ENCODE results near the gene IQGAP1.
"Not testable (repeated sequence)": the region's sequence is repeated elsewhere in the genome, so short reads cannot be mapped to it uniquely, and the experiment has no call there.

IQGAP1 gene

DNA sequence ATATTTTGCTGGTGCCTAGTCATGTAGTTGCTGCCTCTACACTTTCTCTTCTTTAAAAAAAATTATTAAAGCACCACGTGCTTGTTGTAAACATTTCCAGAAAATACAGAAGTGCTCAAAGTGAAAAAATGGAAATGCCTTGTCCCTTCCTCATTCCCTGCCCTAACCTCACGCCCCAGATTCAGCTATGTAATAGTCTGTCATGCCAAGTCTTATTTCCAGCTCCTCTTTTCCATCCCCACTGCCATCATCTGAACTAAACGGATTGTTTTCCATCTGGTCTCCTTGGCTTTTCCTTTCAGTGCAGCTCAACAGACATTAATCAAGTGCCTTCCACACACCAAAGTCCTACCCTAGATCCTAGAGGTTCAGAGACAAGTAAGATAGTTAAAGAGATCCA lies 20.5 kb upstream of the IQGAP1 start:
- DNase-seq: no peak

DNA sequence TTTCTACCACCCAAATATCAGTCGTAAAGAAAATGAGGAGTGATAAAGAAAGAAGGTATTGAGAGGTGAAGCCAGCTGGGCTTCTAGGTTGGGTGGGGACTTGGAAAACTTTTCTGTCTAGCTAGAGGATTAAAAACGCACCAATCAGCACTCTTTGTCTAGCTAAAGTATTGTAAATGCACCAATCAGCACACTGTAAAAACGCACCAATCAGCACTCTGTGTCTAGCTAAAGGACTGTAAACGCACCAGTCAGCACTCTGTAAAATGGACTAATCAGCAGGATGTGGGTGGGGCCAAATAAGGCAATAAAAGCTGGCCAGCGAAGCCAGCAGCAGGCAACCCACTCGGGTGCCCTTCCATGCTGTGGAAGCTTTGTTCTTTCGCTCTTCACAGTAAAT lies 13.0 kb upstream of the IQGAP1 start:
- DNase-seq: no peak

DNA sequence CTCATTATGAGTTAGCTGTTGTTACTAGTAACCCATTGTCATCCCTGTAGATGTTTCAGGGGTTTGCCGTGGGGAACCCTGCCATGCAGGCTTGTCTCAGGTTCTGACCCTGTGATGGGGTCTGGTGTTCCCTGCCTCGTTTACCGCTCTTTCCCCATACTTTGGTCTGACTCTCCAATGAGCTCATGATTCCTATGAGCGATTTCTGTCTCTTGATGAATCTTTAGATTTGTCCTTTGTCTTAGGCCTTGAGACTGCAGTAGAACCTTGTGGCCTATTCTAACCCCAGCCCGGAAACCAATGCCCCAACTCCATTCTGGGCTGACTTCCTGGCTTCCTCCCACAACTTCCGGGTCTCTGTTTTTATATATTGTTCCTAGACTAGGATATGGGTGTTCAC lies 11.3 kb upstream of the IQGAP1 start:
- DNase-seq: no peak

DNA sequence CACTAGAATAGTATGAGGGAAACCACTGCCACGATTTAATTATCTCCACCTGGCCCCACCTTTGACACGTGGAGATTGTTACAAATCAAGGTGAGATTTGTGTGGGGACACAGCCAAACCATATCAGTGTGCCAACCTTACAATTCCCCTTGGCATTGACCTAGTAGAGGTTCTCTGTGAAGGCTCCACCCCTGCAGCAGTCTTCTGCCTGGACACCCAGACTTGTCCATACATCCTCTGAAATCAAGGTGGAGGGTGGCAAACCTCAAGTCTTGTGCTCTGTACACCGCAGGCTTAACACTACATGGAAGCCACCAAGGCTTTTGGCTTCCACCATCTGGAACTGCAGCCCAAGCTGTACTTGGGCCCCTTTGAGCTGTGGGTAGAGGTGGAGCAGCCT lies 8.8 kb upstream of the IQGAP1 start:
- DNase-seq: no peak

DNA sequence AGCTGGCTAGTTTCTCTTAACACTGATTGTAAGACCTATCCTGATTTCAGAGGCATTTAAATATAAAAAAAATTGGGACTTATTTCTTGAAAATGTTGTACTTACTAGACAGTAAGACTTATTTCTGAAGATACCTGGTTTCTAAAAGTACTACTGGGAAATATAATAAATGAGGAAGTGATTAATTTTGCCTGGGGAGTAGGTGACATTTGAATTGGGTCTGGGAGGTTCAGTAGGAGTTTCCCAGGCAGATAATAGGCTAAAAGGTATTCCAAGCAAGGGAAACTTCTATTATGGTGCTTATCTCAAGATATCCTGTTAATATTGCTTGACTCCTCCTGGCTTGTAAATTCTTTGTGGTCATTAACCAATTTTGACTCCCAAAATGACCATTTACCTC lies 6.5 kb upstream of the IQGAP1 start:
- DNase-seq: no peak

DNA sequence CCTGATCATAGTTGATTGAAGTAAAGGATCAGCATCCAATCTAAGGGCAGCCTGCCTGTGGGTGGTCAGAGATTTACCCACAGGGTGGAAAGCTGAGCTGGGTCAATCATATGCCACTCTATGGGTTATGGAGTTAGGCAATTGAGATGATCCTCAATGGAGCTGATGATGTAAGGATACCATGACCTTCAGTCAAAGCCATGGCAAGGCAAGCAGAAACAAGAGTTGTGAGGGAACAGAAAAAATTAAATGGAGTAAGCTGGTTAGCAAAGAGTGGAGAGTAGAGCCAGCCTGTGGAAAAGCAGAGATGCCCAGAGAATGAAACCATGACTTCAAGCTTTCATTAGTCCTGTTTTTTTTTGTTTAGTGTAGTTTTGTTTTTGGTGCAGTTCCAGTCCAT lies 5.7 kb upstream of the IQGAP1 start:
- DNase-seq: no peak

DNA sequence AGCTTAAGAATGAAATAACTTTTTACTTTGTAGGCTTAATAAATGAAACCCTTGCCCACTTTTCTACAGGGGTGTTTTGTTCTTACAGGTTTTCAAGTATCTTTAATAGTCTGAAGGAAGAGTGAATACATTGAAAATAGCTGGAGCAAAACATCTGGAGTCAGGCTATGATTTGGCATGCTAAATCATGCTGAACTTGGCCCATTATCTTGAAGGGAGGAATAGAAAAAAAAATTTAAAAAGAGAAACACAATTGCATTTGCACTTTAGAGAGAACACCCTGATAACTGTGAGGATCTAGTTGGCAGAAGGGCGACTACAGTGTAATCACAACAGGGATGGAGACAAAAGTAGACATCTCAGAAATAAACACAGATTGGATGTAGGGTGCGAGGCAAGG lies 1.8 kb upstream of the IQGAP1 start:
- no peak for DNase-seq

DNA sequence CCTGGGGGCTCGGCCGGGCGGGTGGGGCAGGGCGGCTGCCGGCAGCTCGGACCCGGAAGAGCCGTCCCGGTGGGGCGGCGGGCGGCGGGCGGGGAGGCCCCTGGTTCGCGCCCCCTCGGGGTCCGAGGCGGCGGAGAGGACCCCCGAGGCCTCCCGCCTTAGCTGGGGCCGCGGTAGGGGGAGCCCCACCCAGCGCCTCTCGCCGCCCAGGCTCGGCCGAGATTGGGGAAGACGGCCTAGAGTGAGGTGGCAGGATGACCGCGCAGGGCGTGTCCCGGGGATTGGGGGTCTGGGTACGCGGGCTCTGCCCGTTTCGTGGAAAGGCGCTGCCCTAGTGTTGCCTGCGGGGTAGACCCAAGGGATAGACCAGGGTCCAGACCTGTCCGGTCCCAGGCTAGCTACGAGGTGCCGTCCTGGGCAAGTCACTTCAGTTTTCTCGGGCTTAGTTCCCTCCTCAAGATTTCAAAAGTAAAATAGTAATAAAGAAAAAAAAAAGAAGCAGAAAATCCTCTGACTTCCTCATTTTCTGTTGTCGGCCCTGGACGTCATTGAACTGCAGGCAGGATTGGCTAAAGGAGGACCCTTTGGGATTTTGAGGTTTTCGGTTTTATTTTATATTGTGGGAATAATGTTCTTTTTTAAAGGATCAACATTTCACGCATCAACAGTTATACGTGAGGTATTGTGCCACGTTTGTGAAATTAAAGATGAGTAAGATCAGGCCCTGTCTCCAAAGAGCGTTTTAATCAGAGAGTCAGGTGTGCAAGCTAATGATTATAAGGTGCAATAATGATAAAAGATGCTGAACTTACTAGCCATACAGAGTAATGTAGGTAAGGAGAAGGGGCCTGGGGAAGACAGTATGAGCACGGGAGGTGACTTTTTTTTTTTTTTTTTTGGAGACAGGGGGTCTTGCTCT lies 679 bp downstream of the IQGAP1 start:
- DNase-seq: peak; percentile 51

DNA sequence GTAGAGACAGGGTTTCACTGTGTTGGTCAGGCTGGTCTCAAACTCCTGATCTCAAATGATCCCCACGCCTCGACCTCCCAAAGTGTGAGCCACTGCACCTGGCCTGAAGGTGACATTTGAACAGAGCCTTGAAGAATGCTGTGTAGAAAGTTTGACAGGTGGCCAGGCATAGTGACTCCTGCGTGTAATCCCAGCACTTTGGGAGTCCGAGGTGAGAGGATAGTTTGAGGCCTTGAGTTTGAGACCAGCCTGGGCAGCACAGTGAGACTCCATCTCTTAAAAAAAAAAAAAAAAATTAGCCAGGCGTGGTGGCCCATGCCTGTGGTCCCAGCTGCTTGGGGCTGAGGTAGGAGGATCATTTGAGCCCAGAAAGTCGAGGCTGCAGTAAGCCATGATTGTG lies 1.5 kb downstream of the IQGAP1 start:
- DNase-seq: no peak

DNA sequence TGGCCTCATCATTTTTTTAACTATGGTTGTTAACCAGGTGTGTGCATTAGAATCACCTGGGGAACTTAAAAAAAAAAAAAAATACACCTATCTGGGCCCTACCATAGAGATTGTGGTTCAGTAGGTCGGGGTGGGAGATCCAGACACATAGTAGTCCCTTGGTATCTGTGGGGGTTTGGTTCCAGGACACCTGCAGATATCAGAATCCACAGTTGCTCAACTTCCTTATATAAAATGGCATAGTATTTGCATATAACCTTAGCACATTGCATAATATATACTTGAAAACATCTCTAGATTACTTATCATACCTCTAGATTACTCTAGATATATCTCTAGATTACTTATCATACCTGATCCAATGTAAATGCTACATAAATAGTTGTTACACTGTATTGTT lies 5.0 kb downstream of the IQGAP1 start:
- DNase-seq: no peak

DNA sequence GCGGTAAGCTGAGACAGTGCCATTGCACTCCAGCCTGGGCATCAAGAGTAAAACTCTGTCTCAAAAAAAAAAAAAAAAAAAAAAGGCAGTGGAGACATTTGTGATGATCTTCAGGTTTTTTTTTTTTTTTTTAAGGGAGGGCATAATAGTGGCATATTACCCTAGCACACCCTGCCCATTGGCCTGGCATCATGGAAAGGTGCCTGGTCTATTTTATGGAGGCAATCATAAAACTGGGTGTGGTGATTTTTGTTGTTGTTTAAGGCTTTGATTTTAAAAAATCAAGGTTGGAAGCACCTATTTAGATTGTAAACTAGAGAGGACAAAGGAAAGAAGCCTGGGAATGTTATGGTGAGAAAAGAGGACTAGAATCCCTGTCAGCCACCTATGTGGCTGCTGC lies 6.0 kb downstream of the IQGAP1 start:
- no peak for DNase-seq

DNA sequence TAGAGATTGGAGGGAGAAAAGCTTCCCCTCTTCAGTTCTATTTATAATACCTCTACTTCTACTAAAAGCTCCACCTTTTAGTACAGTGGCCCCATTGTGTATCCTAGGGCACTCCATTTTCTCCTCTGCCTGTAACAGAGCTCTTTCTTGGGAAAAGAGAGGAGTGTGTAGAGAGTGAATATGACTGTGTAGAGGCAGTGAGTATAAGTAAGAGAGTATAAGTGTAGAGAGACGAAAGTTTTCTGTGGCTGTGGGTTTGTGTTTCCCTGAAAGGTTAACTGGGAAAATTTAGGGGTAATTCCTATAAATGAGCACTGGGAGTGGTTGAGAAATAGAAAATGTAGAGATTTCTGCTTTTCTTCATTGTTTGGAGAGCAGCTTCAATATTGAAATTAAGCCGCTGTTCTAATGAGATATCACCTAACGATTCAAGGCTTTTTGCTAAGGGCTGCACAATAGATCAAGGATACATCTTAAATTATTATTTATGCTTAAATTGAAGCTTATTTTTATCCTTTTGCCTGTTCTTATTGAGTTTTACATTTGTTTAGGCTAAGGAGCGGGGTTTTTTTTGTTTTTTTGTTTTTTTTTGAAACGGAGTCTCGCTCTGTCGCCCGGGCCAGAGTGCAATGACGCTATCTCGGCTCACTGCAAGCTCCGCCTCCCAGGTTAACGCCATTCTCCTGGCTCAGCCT lies 6.9 kb downstream of the IQGAP1 start:
- DNase-seq: no peak

DNA sequence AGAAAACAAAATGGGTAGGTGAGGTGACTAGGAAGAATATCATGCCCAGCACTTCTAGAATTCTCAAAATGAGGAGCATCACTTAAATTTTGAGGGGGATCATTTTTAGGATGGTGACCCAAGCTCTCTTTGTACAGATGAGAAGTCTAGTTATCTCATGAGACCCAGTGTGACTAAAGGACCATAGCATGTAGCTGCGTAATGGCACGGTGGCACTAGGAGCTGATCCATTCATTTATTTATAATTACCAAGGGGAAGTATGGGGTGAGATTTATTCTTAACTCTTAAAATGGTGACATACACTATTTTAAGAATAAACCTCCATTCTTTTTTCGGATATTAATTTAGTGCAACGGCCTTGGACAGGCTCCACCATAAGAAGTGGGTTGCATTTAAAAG lies 8.3 kb downstream of the IQGAP1 start:
- DNase-seq: no peak

DNA sequence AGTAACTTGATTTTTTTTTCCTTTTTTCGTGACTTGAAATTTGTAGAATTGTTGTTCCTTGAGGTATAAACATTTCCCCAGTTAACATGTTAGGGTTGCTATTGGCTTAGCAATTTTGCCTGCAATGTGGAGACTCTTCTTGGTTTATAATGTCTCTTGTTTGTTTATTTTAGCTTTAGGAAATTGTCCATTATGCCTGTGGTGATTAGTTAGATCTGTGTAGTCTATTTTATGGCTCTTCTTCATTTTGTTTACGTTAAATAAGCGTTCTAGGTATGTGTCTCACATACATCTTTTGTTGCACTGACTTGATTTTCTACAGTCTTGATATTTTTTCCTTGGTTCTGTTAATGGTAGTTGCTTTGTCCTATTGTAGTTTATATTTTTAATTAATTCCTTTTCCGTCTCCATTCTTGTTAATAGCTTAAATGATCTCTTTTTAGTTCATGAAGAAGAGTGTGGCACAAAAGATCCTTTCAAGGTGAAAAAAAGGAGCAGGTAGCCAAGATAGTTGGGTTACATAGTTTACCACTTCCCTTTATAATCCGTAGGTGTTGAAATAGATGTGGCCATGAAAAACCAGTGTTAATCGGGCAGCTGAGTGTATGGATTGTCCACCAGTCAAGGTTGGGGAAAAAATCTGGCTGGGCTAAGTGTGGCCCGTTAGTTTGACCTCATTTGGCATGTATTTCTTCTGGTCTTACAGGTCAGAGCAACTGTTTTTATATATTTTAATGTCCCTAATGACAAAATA lies 12.1 kb downstream of the IQGAP1 start:
- peak; percentile 53 for DNase-seq

DNA sequence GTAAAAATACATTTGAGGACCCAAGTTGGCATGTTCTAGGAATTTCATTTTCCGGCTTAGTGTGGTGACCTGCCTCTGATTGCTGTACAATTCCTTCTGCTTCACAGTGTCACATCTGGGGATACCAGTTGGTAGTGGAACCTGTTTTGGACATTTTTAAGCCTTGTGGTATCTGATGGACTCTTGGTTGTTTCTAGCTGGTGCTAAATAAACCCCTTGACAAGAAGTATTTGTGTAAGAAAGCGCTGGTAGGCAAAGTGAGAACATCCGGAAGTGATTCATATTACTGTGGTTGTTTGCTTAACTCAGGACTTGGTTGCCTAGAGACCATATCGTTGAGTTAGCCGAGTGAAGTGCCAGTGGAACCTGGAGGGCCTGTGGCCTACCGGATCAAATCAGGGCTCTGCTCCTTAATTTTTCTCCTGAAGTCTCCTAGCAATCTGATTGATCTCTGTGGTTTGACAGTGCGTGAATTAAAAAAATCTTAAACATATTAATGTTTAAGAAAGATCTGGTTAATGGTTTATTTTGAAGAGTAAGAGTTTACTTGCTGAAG lies 12.8 kb downstream of the IQGAP1 start:
- DNase-seq: peak; percentile 96

DNA sequence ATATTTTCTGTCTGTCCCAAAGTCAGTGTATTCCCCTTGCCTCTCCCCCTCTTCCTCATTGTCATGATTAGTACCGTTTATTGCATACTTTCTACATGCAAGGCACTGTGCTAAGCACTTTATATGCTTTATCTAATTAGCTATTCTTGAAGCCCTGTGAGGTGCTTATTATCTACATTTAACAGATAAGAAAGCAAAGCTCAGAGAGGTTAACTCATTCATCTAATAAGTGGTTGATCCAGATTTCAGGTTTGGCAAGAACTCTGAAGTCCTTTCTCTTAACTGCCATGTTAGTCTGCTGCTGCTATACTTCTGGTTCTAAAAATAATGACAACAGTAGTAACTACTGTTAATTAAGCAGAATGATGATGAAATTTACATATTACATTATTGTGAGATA lies 13.5 kb downstream of the IQGAP1 start:
- no peak for DNase-seq

DNA sequence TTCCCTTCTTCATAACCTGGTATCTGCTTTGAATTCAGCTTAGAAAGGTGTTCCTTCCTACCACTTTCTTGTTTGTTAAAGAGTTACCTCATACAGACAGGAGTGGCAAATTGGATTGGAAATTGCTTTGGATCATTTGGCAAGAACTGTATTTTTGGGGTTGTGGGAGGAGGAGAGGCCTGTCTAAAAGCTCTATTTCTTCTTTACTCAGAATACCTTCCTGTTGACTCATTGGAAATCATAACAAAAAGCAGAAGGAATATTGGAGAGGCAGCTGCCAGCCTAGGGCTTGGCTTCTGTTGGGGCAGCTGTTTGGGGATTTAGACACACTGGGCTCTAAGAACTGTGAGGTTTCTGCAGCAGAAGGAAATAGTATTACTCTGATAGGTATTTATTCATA lies 14.2 kb downstream of the IQGAP1 start:
- peak; percentile 94 for DNase-seq

DNA sequence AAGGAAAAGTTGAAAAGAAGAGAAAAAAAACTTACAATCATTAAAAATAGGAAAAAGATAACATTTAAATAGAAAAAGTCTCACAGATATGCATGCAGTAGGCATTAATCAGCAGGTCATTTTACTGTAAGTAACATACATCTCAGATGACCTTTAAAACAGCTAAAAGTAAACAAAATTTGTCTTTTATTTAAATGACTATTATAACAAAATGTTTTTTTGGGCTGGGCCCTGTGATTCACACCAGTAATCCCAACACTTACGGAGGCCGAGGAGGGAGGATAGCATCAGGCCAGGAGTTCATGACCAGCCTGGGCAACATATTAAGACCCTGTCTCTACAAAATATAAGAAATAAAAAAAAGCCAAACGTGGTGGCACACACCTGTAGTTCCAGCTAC lies 14.7 kb downstream of the IQGAP1 start:
- DNase-seq: no peak

DNA sequence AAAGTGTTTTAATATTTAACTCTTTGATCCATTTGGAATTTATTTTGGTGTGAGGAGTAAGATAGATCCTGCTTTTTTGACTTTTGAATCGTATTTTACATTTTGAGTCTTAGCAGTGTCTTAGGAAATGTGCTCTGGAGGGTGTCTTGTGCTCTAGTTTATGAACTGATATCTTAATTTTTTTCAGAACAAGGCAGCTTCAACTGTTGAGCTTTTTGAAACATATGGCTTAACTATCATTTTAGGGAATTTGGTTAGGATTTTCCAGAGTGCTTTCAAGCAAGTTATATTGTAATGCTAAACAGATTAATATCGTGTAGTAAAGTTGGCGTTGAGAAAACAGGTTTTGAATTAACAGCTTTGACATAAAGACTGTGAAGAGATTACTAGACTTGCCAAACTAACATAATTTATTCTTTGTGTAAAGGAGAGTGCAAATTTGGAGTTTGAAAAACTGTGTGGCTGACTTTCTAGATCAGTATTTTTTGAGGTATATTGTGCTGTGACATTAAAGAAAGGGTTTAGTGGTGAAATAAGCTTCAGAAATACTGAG lies 17.1 kb downstream of the IQGAP1 start:
- no peak for DNase-seq

DNA sequence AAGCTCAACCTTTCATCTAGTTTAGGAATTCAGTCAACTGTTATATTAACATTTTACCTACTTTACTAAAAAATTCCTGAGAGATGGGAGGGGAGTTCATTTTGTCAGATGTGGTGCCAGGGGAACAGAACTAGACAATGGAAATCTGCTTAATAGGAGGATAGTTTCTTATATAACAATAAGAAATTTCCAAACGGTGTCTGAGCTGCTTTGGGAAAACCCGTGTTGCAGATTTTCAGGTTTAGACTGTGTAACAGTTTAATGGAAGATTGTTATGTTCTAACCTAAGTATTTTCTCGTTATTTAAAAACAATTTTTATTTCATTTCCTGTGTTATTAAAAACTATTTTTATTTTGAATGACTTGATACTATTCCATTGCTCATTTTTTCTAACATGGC lies 19.3 kb downstream of the IQGAP1 start:
- no peak for DNase-seq

DNA sequence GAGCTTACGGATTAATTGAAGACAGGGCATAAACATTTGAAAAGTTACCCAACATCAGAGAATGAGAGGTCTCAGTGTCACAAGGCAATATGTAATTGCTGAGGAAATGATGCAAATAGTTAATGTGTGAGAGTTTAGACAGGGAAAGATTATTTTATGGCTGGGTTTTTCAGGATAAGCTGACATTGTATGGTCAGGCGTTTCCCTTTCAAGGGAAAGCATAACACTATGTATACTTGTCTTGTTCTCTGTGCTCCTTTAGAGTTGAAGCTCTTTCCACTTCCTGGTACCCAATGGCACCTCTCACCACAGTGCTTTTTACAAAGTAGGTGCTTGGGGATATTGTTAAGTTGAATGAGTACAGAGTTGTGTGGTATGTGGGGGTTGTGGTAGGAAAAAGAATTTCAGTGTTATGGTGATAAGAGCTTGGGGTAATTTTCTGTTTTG lies 19.9 kb downstream of the IQGAP1 start:
- no peak for DNase-seq

DNA sequence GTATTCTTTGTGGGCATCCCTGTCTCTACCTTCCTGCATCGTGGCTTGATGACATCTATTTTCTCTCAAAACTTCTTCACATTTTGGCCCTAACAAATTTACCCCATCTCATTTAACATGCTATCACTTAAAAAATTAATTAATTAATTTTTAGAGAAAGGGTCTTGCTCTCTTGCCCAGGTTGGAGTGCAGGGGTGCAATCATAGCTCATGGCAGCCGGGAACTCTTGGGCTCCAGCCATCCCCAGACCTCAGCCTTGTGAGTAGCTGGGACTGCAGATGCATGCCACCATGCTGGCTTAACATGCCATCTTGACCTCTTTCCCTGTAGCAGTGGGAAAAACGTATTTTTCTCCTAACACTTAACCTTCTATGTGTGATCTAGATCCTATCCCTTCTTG lies 20.6 kb downstream of the IQGAP1 start:
- no peak for DNase-seq

DNA sequence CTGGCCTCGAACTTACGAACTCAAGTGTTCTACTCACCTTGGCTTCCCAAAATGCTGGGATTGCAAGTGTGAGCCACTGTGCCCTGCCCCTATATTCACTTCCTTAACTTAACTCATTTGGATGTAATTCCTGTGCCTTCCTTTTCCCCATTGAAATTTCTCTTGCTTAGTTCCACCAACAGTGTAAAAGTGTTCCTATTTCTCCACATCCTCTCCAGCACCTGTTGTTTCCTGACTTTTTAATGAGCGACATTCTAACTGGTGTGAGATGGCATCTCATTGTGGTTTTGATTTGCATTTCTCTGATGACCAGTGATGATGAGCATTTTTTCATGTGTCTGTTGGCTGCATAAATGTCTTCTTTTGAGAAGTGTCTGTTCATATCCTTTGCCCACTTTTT lies 21.5 kb downstream of the IQGAP1 start:
- not testable (repeated sequence) for DNase-seq

Measured in kidney glomerular epithelial cell (primary cell).